Neural cell (in vitro differentiated cells): ENCODE data around the gene EPB41L2. TPM values are rescaled to one million over a fixed set of nuclear protein-coding genes. Genes with fewer than 3 reads are reported as not detected.

ENCODE experiments used
- H2AFZ ChIP-seq: fragments of 200-600, 300-800 bp; sonication (generic), shearing (Covaris generic); 2 replicates; pipeline ENCODE4 v1.6.0; 2014; ENCODE audit warnings: low read depth, mild to moderate bottlenecking, antibody characterized with exemption, low read length, moderate library complexity
- H3F3A ChIP-seq: fragments of 200-600 bp; shearing (Covaris generic); 2 replicates; pipeline ENCODE4 v1.6.1; 2016; ENCODE audit warnings: mild to moderate bottlenecking, moderate library complexity, mixed read lengths, antibody characterized with exemption, low read length; ENCODE audit not compliant: insufficient read depth, poor library complexity, severe bottlenecking
- H3K27ac ChIP-seq: fragments of 200-600, 300-800 bp; sonication (generic), shearing (Covaris generic); 2 replicates; pipeline ENCODE4 v1.5.1; 2014; ENCODE audit warnings: mild to moderate bottlenecking, low read length, moderate library complexity
- H3K27me3 ChIP-seq: fragments of 300-800, 200-600 bp; sonication (generic), shearing (Covaris generic); 2 replicates; pipeline ENCODE4 v1.6.0; 2014; ENCODE audit warnings: mild to moderate bottlenecking, low read depth, low read length, moderate library complexity; ENCODE audit not compliant: insufficient read depth
- H3K36me3 ChIP-seq: fragments of 300-800, 200-600 bp; sonication (generic), shearing (Covaris generic); 2 replicates; pipeline ENCODE4 v1.5.1; 2014; ENCODE audit warnings: mild to moderate bottlenecking, antibody characterized with exemption, low read length, moderate library complexity; ENCODE audit not compliant: insufficient read depth
- H3K4me2 ChIP-seq: fragments of 300-800, 200-600 bp; sonication (generic), shearing (Covaris generic); 2 replicates; pipeline ENCODE4 v1.6.0; 2014; ENCODE audit warnings: mild to moderate bottlenecking, low read length
- H3K4me3 ChIP-seq: fragments of 300-800, 200-600 bp; sonication (generic), shearing (Covaris generic); 2 replicates; pipeline ENCODE4 v1.5.1; 2014; ENCODE audit warnings: mild to moderate bottlenecking, low read length, moderate library complexity
- H3K79me2 ChIP-seq: fragments of 200-600 bp; shearing (Covaris generic); replicated peaks from 2 replicates; pipeline ENCODE4 v1.6.0; 2014; ENCODE audit warnings: mild to moderate bottlenecking, low read length, moderate library complexity; ENCODE audit not compliant: insufficient read depth
- H3K9ac ChIP-seq: fragments of 300-800, 200-600 bp; sonication (generic), shearing (Covaris generic); 2 replicates; pipeline ENCODE4 v1.6.1; 2016; ENCODE audit warnings: mild to moderate bottlenecking, low read length, mixed read lengths
- H3K9me2 ChIP-seq: fragments of 200-600 bp; shearing (Covaris generic); 2 replicates; pipeline ENCODE4 v1.6.1; 2016; ENCODE audit warnings: mild to moderate bottlenecking, low read length, mixed read lengths; ENCODE audit not compliant: insufficient read depth
- H3K9me3 ChIP-seq: fragments of 200-600, 300-800 bp; sonication (generic), shearing (Covaris generic); 2 replicates; pipeline ENCODE4 v1.6.1; 2016; ENCODE audit warnings: mild to moderate bottlenecking, mixed run types, low read length, moderate library complexity, mixed read lengths
- H4K20me1 ChIP-seq: fragments of 200-600 bp; shearing (Covaris generic); 2 replicates; pipeline ENCODE4 v1.6.1; 2016; ENCODE audit warnings: mild to moderate bottlenecking, mixed run types; ENCODE audit not compliant: insufficient read depth
- EP300 ChIP-seq: fragments of 450-650 bp; conservative IDR thresholded peaks from 2 replicates; pipeline ENCODE4 v1.6.1; 2014; ENCODE audit warnings: antibody characterized with exemption, mild to moderate bottlenecking, moderate library complexity; ENCODE audit not compliant: poor library complexity, severe bottlenecking
- EZH2 ChIP-seq: fragments of 200-600, 300-800 bp; shearing (Covaris generic), sonication (generic); IDR thresholded peaks from 2 replicates; pipeline ENCODE4 v1.6.1; 2014; ENCODE audit warnings: antibody characterized with exemption, low read length, borderline replicate concordance, mild to moderate bottlenecking; ENCODE audit not compliant: insufficient read depth, poor library complexity, severe bottlenecking
- MXI1 ChIP-seq: fragments of 450-650 bp; conservative IDR thresholded peaks from 2 replicates; pipeline ENCODE4 v1.6.1; 2014; ENCODE audit warnings: antibody characterized with exemption, mild to moderate bottlenecking; ENCODE audit not compliant: poor library complexity, severe bottlenecking
- POLR2AphosphoS5 ChIP-seq: IDR thresholded peaks from 2 replicates; pipeline ENCODE4 v1.6.1; 2012
- RAD21 ChIP-seq: fragments of 450-650 bp; conservative IDR thresholded peaks from 2 replicates; pipeline ENCODE4 v1.6.1; 2014; ENCODE audit warnings: antibody characterized with exemption, mild to moderate bottlenecking, moderate library complexity
- SMC3 ChIP-seq: fragments of 450-650 bp; conservative IDR thresholded peaks from 2 replicates; pipeline ENCODE4 v1.6.1; 2014; ENCODE audit warnings: antibody characterized with exemption, mild to moderate bottlenecking, moderate library complexity; ENCODE audit not compliant: poor library complexity
- TAF1 ChIP-seq: IDR thresholded peaks from 2 replicates; pipeline ENCODE4 v1.6.1; 2012; ENCODE audit warnings: low read depth
- polyA plus RNA-seq: library from polyadenylated mRNA; depleted of rRNA; stranded (reverse); fragments of >200 nt; gene quantifications from 2 replicates; pipeline ENCODE4 v1.2.3, GENCODE V29; 2014
- TF ChIP-seq, protein P1 (sequence below): fragments of 450-650 bp; IDR thresholded peaks from 2 replicates; pipeline ENCODE4 v1.5.1; 2014; ENCODE audit warnings: antibody characterized with exemption, mild to moderate bottlenecking, moderate library complexity; ENCODE audit not compliant: poor library complexity, severe bottlenecking
- TF ChIP-seq, protein P2 (sequence below): IDR thresholded peaks from 2 replicates; pipeline ENCODE4 v1.6.1; 2012; ENCODE audit warnings: borderline replicate concordance

The EPB41L2 gene
- polyA plus RNA-seq, 1 donor from 2014 or later, result 13.5 TPM

DNA sequence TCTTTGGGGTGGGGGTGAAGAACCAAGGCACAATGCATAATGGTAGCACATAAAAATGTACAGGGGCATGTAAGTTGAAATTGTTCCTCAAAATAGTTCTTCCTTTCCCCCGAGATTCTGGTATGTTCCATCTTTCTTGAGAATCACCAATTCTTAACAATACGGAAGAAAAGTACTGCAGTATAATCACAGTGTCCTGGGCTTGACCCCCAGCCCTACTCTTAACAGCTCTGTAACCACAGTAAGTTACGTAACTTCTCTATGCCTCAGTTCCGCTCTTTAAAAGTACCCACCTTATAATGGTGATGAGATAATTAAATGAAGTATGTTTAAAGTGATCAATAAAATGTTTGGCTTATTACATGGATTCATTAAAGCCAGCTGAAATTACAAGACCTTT is 131.4 kb downstream of the EPB41L2 start:
- no peaks in the 10 kb centered on the region for H3K79me2 ChIP-seq
- no peaks in the 10 kb centered on the region for H3K36me3 ChIP-seq
- no peaks in the 10 kb centered on the region for H4K20me1 ChIP-seq
- TF ChIP-seq MXI1 (no peak), EP300 (no peak), POLR2AphosphoS5 (no peak), RAD21 (no peak), TAF1 (no peak), EZH2 (no peak), SMC3 (no peak)
- TF ChIP-seq, protein P1, sequence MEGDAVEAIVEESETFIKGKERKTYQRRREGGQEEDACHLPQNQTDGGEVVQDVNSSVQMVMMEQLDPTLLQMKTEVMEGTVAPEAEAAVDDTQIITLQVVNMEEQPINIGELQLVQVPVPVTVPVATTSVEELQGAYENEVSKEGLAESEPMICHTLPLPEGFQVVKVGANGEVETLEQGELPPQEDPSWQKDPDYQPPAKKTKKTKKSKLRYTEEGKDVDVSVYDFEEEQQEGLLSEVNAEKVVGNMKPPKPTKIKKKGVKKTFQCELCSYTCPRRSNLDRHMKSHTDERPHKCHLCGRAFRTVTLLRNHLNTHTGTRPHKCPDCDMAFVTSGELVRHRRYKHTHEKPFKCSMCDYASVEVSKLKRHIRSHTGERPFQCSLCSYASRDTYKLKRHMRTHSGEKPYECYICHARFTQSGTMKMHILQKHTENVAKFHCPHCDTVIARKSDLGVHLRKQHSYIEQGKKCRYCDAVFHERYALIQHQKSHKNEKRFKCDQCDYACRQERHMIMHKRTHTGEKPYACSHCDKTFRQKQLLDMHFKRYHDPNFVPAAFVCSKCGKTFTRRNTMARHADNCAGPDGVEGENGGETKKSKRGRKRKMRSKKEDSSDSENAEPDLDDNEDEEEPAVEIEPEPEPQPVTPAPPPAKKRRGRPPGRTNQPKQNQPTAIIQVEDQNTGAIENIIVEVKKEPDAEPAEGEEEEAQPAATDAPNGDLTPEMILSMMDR, result no peak
- TF ChIP-seq, protein P2, sequence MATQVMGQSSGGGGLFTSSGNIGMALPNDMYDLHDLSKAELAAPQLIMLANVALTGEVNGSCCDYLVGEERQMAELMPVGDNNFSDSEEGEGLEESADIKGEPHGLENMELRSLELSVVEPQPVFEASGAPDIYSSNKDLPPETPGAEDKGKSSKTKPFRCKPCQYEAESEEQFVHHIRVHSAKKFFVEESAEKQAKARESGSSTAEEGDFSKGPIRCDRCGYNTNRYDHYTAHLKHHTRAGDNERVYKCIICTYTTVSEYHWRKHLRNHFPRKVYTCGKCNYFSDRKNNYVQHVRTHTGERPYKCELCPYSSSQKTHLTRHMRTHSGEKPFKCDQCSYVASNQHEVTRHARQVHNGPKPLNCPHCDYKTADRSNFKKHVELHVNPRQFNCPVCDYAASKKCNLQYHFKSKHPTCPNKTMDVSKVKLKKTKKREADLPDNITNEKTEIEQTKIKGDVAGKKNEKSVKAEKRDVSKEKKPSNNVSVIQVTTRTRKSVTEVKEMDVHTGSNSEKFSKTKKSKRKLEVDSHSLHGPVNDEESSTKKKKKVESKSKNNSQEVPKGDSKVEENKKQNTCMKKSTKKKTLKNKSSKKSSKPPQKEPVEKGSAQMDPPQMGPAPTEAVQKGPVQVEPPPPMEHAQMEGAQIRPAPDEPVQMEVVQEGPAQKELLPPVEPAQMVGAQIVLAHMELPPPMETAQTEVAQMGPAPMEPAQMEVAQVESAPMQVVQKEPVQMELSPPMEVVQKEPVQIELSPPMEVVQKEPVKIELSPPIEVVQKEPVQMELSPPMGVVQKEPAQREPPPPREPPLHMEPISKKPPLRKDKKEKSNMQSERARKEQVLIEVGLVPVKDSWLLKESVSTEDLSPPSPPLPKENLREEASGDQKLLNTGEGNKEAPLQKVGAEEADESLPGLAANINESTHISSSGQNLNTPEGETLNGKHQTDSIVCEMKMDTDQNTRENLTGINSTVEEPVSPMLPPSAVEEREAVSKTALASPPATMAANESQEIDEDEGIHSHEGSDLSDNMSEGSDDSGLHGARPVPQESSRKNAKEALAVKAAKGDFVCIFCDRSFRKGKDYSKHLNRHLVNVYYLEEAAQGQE, result no peak
- H3K9ac ChIP-seq, result no peak overlapping the region
- H3K27me3 ChIP-seq, result no peaks in the 10 kb centered on the region
- H3K9me2 ChIP-seq, result no peaks in the 10 kb centered on the region
- H3F3A ChIP-seq, result no peaks in the 10 kb centered on the region
- H3K27ac ChIP-seq, result no peak overlapping the region
- H3K9me3 ChIP-seq, result no peaks in the 10 kb centered on the region
- no peak overlapping the region for H2AFZ ChIP-seq
- no peak overlapping the region for H3K4me2 ChIP-seq
- H3K4me3 ChIP-seq, result no peak overlapping the region

DNA sequence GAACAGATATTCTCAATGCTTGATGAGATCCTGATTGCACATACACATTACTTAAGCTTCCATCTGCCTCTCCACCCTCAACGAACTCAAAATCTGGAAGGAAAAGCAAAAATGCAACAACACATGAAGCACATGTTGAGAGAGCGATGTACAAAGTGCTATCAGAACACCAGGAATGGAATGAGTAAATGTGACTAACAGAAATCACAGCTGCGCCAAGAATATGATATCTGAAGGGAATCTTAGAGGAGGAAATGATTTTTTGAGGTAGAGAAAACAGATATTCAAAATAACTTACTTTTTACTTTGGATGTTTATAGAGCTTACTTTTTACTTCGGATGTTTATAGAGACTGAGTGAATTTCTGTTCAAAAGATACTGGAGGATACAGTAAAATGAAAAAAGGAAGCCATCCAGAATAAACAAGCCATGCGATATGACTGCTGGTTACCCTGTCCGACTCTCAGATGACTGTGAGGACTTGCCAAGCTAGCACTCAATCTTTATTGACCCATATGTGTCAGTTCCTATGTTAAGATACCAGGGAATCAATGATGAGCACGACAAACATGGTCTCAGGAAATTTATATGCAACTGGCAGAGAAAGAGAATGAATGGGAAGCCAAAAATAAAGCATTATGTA is 133.9 kb downstream of the EPB41L2 start:
- H3K27ac ChIP-seq, result no peak overlapping the region

More for the DNA sequence above, 133.9 kb downstream of the EPB41L2 start:
- Histone ChIP-seq H3K9me3 (no peaks in the 10 kb centered on the region), H3K4me2 (no peak overlapping the region), H2AFZ (no peak overlapping the region), H3F3A (no peaks in the 10 kb centered on the region), H3K9ac (no peak overlapping the region), H3K9me2 (no peaks in the 10 kb centered on the region), H3K79me2 (no peaks in the 10 kb centered on the region), H3K27me3 (no peaks in the 10 kb centered on the region), H3K4me3 (no peak overlapping the region), H3K36me3 (no peaks in the 10 kb centered on the region), H4K20me1 (no peaks in the 10 kb centered on the region)
- no peak for TF ChIP-seq POLR2AphosphoS5
- no peak for TF ChIP-seq RAD21
